Endodermal cell (in vitro differentiated cells): ENCODE measurements around the gene OGG1. TPM values are rescaled to one million over a fixed set of nuclear protein-coding genes. Genes with fewer than 3 reads are reported as not detected.

Experiments used
- DNase-seq: peaks from one replicate; pipeline ENCODE4 v3.0.0-alpha.2; 2017
- H3K27ac ChIP-seq: 2 replicates; pipeline ENCODE4 v1.5.1; 2013; ENCODE audit warnings: mild to moderate bottlenecking, low read depth, low read length, moderate library complexity
- H3K27me3 ChIP-seq: 2 replicates; pipeline ENCODE4 v1.6.1; 2013; ENCODE audit warnings: mild to moderate bottlenecking, low read length, moderate library complexity; ENCODE audit not compliant: insufficient read depth, control insufficient read depth, poor library complexity, severe bottlenecking
- H3K36me3 ChIP-seq: 2 replicates; pipeline ENCODE4 v1.7.0; 2013; ENCODE audit warnings: mild to moderate bottlenecking, low read length, moderate library complexity; ENCODE audit not compliant: control insufficient read depth, insufficient read depth
- H3K4me1 ChIP-seq: one replicate; pipeline ENCODE4 v1.7.0; 2013; ENCODE audit warnings: low read length; ENCODE audit not compliant: control insufficient read depth, insufficient read depth
- H3K4me3 ChIP-seq: 2 replicates; pipeline ENCODE4 v1.5.1; 2013; ENCODE audit warnings: mild to moderate bottlenecking, low read length, moderate library complexity
- H3K9ac ChIP-seq: 2 replicates; pipeline ENCODE4 v1.6.1; 2013; ENCODE audit warnings: mild to moderate bottlenecking, low read length, moderate library complexity; ENCODE audit not compliant: poor library complexity, severe bottlenecking; ENCODE audit errors: extremely low read depth
- H3K9me3 ChIP-seq: 2 replicates; pipeline ENCODE4 v1.6.1; 2013; ENCODE audit warnings: mild to moderate bottlenecking, low read length, moderate library complexity; ENCODE audit not compliant: control insufficient read depth
- H3K27ac Mint-ChIP-seq: 2 replicates; pipeline ENCODE4 v1.8.0; 2020; ENCODE audit warnings: mixed read lengths
- H3K27me3 Mint-ChIP-seq: 2 replicates; pipeline ENCODE4 v1.8.0; 2021; ENCODE audit warnings: mild to moderate bottlenecking, mixed read lengths; ENCODE audit not compliant: insufficient read depth
- H3K36me3 Mint-ChIP-seq: 2 replicates; pipeline ENCODE4 v1.8.0; 2020; ENCODE audit warnings: low read depth, mixed read lengths
- H3K4me1 Mint-ChIP-seq: 2 replicates; pipeline ENCODE4 v1.8.0; 2020; ENCODE audit warnings: mixed read lengths
- H3K4me3 Mint-ChIP-seq: 2 replicates; pipeline ENCODE4 v1.8.0; 2020; ENCODE audit warnings: mild to moderate bottlenecking, moderate library complexity, mixed read lengths
- H3K9me3 Mint-ChIP-seq: 2 replicates; pipeline ENCODE4 v1.8.0; 2020; ENCODE audit warnings: mild to moderate bottlenecking, mixed read lengths
- WGBS, 2 experiments: methylation state at CpG; one replicate each; pipeline versions ENCODE4 v1.1.5 to v1.1.7; 2013; ENCODE audit warnings: missing lambda C conversion rate in 2 of 2, mixed read lengths in 1 of 2; ENCODE audit not compliant: insufficient coverage in 1 of 2, insufficient read length in 1 of 2; 5-methylcytosine and 5-hydroxymethylcytosine counted together
- total RNA-seq, 2 donors: library from RNA; stranded (reverse); fragmentation: NEBNext Ultra II Directional in 1 of 2; extraction: Animal tissue kit (Norgen Biotek cat#: 25700) in 1 of 2; gene quantifications; 2 replicates in 1 of 2; 3 replicates in 1 of 2; pipeline ENCODE4 v1.2.1, GENCODE V29; 2021
- TF ChIP-seq, protein P1 (sequence below): fragments of 200-600 bp; sonication (generic); conservative IDR thresholded peaks from 2 replicates; pipeline ENCODE4 v1.5.0; 2021; ENCODE audit warnings: antibody characterized with exemption, mild to moderate bottlenecking

The OGG1 gene
- total RNA-seq, 2 donors from 2014 or later, result 28.6 to 34.0 TPM

DNA sequence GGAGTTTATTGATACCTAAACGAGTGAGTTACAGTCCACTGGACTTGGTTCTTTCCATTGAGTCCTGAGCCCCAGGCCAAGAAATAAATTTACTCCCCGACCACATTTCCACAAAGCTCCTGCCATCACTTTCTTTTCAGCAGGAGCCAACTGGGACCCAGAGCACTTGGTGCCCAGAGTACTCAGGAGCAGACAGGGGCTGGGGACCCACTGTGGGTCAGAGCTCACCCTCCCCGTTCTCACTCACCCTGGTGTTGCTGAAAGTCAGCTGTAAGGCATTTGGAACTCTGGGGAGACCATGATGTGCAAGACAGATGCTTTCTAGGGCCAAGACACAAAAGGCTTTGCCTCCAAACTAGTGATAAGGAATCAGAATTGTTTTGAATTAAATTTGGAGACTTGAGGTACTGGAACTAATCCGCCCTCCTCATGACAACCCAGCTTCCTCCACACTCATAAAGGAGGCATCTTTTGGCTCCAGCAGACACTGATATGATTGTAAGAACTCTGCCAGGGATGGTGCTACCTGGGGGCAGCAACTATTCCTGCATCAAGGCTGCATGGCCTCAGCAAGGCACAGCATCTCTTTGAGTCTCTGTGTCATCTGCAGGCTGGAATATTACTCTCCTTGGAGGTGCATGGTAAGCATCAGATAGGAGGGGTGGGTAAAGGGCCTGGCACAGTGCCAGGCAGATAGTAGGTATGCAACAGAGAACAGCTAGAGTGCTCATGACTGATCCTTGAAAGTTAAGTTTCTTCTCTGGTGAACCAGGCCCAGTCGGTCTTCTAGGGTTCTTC is 27.3 kb downstream of the OGG1 start:
- 78 to 90% methylated on average over 4 to 5 of the region's 5 CpGs for WGBS, 2 experiments
- H3K27me3 Mint-ChIP-seq, result peaks cover 7% of the 10 kb centered on the region

DNA sequence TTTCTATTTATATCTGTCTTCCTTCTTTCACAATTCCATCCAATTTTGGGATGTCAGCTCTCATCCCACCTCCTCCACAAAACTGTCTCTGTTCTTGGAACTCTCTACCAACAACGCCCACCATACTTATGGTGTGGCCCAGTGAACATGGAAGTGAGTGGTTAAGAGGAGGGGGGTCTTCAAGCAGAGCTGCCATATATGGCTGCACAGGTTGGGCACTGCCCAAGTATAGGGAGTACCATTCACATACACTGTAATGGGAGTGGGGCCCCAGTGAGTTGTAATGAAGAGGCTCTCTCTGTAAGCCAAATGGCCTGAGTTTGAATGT is 27.9 kb downstream of the OGG1 start:
- 100% methylated on average over 1 of the region's 1 CpG; no CpG with 5 or more reads in 1 of the 2 experiments for WGBS, 2 experiments

More for the DNA sequence above, 27.3 kb downstream of the OGG1 start:
- Histone ChIP-seq H3K4me1 (no peaks in the 10 kb centered on the region), H3K9me3 (no peaks in the 10 kb centered on the region), H3K9ac (no peak overlapping the region), H3K27me3 (no peaks in the 10 kb centered on the region), H3K27ac (no peak overlapping the region), H3K4me3 (no peak overlapping the region), H3K36me3 (peaks cover 9% of the 10 kb centered on the region)
- DNase-seq, result no peak
- Mint-ChIP-seq H3K27ac (no peak overlapping the region), H3K4me3 (no peak overlapping the region), H3K9me3 (no peaks in the 10 kb centered on the region), H3K36me3 (peaks cover 20% of the 10 kb centered on the region), H3K4me1 (peaks cover 4% of the 10 kb centered on the region)
- TF ChIP-seq, protein P1, sequence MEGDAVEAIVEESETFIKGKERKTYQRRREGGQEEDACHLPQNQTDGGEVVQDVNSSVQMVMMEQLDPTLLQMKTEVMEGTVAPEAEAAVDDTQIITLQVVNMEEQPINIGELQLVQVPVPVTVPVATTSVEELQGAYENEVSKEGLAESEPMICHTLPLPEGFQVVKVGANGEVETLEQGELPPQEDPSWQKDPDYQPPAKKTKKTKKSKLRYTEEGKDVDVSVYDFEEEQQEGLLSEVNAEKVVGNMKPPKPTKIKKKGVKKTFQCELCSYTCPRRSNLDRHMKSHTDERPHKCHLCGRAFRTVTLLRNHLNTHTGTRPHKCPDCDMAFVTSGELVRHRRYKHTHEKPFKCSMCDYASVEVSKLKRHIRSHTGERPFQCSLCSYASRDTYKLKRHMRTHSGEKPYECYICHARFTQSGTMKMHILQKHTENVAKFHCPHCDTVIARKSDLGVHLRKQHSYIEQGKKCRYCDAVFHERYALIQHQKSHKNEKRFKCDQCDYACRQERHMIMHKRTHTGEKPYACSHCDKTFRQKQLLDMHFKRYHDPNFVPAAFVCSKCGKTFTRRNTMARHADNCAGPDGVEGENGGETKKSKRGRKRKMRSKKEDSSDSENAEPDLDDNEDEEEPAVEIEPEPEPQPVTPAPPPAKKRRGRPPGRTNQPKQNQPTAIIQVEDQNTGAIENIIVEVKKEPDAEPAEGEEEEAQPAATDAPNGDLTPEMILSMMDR, result no peak

DNA sequence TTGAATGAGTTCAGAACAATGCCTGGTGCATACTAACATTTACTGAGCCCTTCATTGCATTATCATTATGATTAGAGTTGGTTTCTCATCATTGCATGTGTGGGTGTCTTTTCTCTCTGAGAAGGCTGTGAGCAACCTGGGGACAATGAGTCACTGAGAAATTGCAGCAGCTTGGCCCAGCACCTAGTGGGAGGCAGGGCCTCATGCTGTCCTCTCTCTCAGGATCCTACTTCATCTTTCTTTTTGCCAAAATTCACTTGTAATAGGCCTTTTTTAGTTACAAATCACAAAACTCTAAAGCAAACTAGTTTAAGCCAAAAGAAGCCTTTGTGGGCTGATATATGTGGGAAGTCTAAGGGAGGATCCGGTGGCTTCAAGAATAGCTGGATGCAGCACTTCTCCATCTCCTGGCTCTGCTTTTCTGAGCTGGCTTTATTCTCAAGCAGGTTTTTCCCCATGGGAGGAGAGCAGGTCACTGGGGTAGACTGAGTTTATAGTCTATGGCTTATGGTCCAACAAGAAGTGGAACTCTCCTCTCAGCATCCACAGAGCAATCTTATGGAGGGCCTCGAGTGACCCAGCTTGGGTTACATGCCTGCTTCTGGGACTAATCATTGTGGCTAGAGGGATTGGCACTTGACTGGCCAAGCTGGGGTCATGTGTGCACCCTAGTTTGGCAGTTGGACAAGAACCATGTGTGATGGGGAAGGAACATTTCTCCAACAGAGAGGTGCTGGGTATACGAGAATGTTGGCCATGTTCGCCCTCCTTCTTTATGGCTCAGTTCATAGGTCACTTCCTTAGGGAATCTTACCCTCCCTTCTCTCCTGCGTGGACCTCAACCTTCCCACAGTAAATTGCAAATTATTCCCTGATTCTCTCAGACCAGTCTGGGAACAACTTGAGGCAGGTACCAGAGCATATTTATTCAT is 28.7 kb downstream of the OGG1 start:
- 96 to 97% methylated on average over 4 to 5 of the region's 5 CpGs for WGBS, 2 experiments
- H3K27ac Mint-ChIP-seq, result no peak overlapping the region
- H3K9me3 ChIP-seq, result no peaks in the 10 kb centered on the region
- TF ChIP-seq, protein P1, result no peak
- no peaks in the 10 kb centered on the region for H3K4me1 ChIP-seq
- peaks cover 31% of the 10 kb centered on the region for H3K36me3 Mint-ChIP-seq
- H3K36me3 ChIP-seq, result peaks cover 16% of the 10 kb centered on the region
- H3K27me3 ChIP-seq, result no peaks in the 10 kb centered on the region
- H3K9ac ChIP-seq, result no peak overlapping the region
- no peak overlapping the region for H3K4me3 Mint-ChIP-seq
- DNase-seq, result no peak
- H3K9me3 Mint-ChIP-seq, result no peaks in the 10 kb centered on the region
- H3K4me1 Mint-ChIP-seq, result peaks cover 4% of the 10 kb centered on the region
- H3K4me3 ChIP-seq, result no peak overlapping the region
- H3K27ac ChIP-seq, result no peak overlapping the region
- no peaks in the 10 kb centered on the region for H3K27me3 Mint-ChIP-seq

More for the DNA sequence above, 27.9 kb downstream of the OGG1 start:
- Histone ChIP-seq H3K4me1 (no peaks in the 10 kb centered on the region), H3K27me3 (no peaks in the 10 kb centered on the region), H3K4me3 (no peak overlapping the region), H3K36me3 (peaks cover 11% of the 10 kb centered on the region), H3K9me3 (no peaks in the 10 kb centered on the region), H3K9ac (no peak overlapping the region), H3K27ac (no peak overlapping the region)
- Mint-ChIP-seq H3K36me3 (peaks cover 24% of the 10 kb centered on the region), H3K27me3 (peaks cover 1% of the 10 kb centered on the region), H3K27ac (no peak overlapping the region), H3K4me1 (peaks cover 4% of the 10 kb centered on the region), H3K4me3 (no peak overlapping the region), H3K9me3 (no peaks in the 10 kb centered on the region)
- DNase-seq, result no peak
- TF ChIP-seq, protein P1, result no peak
